Measurements from ENCODE around the gene PLEK.

PLEK gene

GRCh38 chr2:68385907-68386287, 20.8 kb downstream of the PLEK start:
- H4K20me1 ChIP-seq (ENCODE audit: insufficient read depth) = no peaks in the 10 kb centered on the region
- H3K79me2 ChIP-seq (ENCODE audit: insufficient read depth, low read depth) = no peaks in the 10 kb centered on the region
- no peak for TF ChIP-seq CTCF (conservative IDR thresholded peaks at IDR 0.05; ENCODE audit: low read depth, low read length)
- H3K36me3 ChIP-seq (ENCODE audit: insufficient read depth) = no peaks in the 10 kb centered on the region
- H3K4me3 ChIP-seq (IDR thresholded peaks at IDR 0.05; ENCODE audit: insufficient read depth, low read depth, low read length) = no peak overlapping the region
- H3K4me1 ChIP-seq (ENCODE audit: low read depth, poor library complexity, severe bottlenecking) = peaks cover 51% of the 10 kb centered on the region
- H3K27ac ChIP-seq = no peak overlapping the region
- no peak overlapping the region for H3K4me2 ChIP-seq
- H3K9ac ChIP-seq = no peak overlapping the region
- H3K27me3 ChIP-seq (ENCODE audit: insufficient read depth, low read depth) = no peaks in the 10 kb centered on the region
- H2AFZ ChIP-seq (ENCODE audit: low read depth) = no peak overlapping the region

GRCh38 chr2:68386365-68386764, 21.3 kb downstream of the PLEK start:
- H3K27me3 ChIP-seq (ENCODE audit: insufficient read depth, low read depth) = no peaks in the 10 kb centered on the region
- no peaks in the 10 kb centered on the region for H3K79me2 ChIP-seq (ENCODE audit: insufficient read depth, low read depth)
- H3K9ac ChIP-seq = no peak overlapping the region
- no peak overlapping the region for H3K27ac ChIP-seq
- no peak for TF ChIP-seq CTCF (conservative IDR thresholded peaks at IDR 0.05; ENCODE audit: low read depth, low read length)
- no peaks in the 10 kb centered on the region for H3K36me3 ChIP-seq (ENCODE audit: insufficient read depth)
- H3K4me2 ChIP-seq = no peak overlapping the region
- no peak overlapping the region for H2AFZ ChIP-seq (ENCODE audit: low read depth)
- peaks cover 51% of the 10 kb centered on the region for H3K4me1 ChIP-seq (ENCODE audit: low read depth, poor library complexity, severe bottlenecking)
- no peak overlapping the region for H3K4me3 ChIP-seq (IDR thresholded peaks at IDR 0.05; ENCODE audit: insufficient read depth, low read depth, low read length)
- no peaks in the 10 kb centered on the region for H4K20me1 ChIP-seq (ENCODE audit: insufficient read depth)

- Histone ChIP-seq H3K27ac (peak overlapping the region; percentile 75), H3K4me1 (ENCODE audit: low read depth, poor library complexity, severe bottlenecking) (peaks cover 51% of the 10 kb centered on the region), H3K9ac (peak overlapping the region; percentile 39), H3K36me3 (ENCODE audit: insufficient read depth) (no peaks in the 10 kb centered on the region), H2AFZ (ENCODE audit: low read depth) (peak overlapping the region; percentile 59), H3K4me2 (peak overlapping the region; percentile 69), H3K79me2 (ENCODE audit: insufficient read depth, low read depth) (no peaks in the 10 kb centered on the region), H3K4me3 (IDR thresholded peaks at IDR 0.05; ENCODE audit: insufficient read depth, low read depth, low read length) (peak overlapping the region; percentile 64), H3K27me3 (ENCODE audit: insufficient read depth, low read depth) (no peaks in the 10 kb centered on the region), H4K20me1 (ENCODE audit: insufficient read depth) (no peaks in the 10 kb centered on the region)
- no peak for TF ChIP-seq CTCF (conservative IDR thresholded peaks at IDR 0.05; ENCODE audit: low read depth, low read length)
These were observed 22.6 kb downstream of the PLEK start for GRCh38 chr2:68387408-68388350.

GRCh38 chr2:68388358-68388757, 23.3 kb downstream of the PLEK start:
- no peaks in the 10 kb centered on the region for H3K79me2 ChIP-seq (ENCODE audit: insufficient read depth, low read depth)
- H3K4me3 ChIP-seq (IDR thresholded peaks at IDR 0.05; ENCODE audit: insufficient read depth, low read depth, low read length) = peak overlapping the region; percentile 64
- peak overlapping the region; percentile 39 for H3K9ac ChIP-seq
- H3K27ac ChIP-seq = peak overlapping the region; percentile 75
- H3K4me2 ChIP-seq = peak overlapping the region; percentile 69
- H4K20me1 ChIP-seq (ENCODE audit: insufficient read depth) = no peaks in the 10 kb centered on the region
- peak overlapping the region; percentile 59 for H2AFZ ChIP-seq (ENCODE audit: low read depth)
- no peak for TF ChIP-seq CTCF (conservative IDR thresholded peaks at IDR 0.05; ENCODE audit: low read depth, low read length)
- H3K27me3 ChIP-seq (ENCODE audit: insufficient read depth, low read depth) = no peaks in the 10 kb centered on the region
- H3K36me3 ChIP-seq (ENCODE audit: insufficient read depth) = no peaks in the 10 kb centered on the region
- H3K4me1 ChIP-seq (ENCODE audit: low read depth, poor library complexity, severe bottlenecking) = peaks cover 51% of the 10 kb centered on the region

Data from KMS-11 (cell line).